Measurements from ENCODE around the gene ANKUB1.
"Not testable (repeated sequence)": the region's sequence is repeated elsewhere in the genome, so short reads cannot be mapped to it uniquely, and the experiment has no call there.

The ANKUB1 gene, protein sequence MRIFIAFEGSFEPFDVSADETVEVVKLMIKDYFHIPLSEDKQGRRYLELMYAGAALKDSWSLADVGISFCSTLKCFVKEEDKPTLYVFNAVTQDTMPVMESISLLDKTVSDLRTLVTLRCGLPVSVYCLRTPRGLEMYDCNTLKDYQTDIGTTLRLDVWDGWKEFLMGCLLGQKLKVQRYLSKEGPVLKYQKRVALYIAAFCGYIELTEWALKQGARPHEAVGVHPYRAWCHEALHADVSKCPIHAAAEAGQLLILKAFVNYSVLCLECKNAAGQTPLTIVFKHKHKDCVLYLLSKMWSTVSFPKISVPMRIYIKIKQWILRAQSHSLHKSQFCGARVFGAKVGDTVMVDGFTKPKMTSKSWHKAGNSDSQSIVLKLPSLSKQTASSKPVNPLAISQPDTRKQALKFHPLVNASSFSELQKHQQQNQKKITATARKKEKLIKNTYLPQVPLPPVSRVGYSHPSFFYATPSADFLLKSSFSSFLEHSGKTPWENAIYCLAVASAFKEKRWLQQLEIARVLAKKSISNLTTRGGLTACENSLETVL

DNA sequence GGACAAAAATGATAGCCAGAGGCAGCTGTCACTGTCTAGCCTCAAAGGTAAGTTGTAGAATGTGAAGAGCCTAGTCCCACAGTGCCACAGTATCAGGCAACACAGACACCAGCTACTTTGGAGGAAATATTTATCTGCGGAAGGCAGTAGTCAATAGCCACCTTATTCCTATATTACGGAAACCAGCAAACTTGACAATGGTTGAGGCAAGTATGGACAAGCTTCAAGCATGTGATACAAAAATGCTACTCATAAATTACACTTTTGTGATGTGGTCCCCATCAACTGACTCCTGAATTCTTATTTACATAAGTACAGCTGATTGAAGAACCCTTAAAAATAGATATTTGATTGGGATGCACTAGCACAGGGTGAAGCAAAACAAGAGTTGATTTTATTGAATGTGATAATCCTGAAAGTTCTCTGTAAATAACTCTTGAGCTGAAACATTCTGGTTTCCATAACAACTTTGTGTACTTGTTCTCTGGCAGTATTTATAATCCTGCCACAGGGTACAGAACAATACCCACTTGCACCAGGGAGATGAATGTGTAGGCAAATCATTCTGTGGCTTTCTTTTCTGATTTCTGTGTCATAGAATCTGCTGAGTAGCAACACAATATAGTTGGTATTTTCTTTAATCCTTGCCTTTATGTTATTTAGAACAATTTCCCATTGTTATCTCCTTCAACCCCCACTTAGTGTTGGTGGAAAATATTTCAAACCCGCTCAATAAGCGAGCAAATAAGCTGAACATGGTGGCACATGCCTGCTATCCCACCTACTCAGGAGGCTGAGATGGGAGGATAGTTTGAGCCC is at the start of gene ANKUB1:
Gene ANKUB1, minus strand, starts transcription at position 103 of the 819 bp plus-strand sequence. CDS start 188 bp downstream, outside the sequence.
- TF ChIP-seq, protein P1, sequence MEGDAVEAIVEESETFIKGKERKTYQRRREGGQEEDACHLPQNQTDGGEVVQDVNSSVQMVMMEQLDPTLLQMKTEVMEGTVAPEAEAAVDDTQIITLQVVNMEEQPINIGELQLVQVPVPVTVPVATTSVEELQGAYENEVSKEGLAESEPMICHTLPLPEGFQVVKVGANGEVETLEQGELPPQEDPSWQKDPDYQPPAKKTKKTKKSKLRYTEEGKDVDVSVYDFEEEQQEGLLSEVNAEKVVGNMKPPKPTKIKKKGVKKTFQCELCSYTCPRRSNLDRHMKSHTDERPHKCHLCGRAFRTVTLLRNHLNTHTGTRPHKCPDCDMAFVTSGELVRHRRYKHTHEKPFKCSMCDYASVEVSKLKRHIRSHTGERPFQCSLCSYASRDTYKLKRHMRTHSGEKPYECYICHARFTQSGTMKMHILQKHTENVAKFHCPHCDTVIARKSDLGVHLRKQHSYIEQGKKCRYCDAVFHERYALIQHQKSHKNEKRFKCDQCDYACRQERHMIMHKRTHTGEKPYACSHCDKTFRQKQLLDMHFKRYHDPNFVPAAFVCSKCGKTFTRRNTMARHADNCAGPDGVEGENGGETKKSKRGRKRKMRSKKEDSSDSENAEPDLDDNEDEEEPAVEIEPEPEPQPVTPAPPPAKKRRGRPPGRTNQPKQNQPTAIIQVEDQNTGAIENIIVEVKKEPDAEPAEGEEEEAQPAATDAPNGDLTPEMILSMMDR (IDR thresholded peaks at IDR 0.05; ENCODE audit: insufficient read depth, low read depth, low read length, missing control alignments), result no peak
- peak within 1 kb of the TSS; percentile 26 for H3K4me3 ChIP-seq (ENCODE audit: low read length)
- DNase-seq (ENCODE audit: low read depth), result peak; percentile 71

DNA sequence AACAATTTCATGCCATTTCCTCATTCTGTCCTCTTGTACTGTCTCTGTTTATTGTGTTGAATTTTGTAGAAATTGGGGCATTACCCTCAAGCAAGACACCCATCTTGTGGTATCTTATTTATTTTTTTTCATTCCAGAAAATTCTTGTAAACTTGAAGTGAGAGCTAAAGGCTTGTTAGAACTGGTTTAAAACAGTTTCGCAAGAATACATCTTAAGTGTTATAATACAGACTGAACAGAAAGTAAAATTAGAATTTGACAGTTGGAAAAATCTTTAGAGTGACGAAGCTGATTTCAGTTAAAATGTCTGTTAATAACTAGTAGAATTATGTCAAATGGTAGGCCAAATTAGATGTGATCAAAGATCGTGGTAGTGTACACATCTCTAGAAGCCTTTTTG is 47.5 kb upstream of the ANKUB1 start:
- TF ChIP-seq, protein P1 (IDR thresholded peaks at IDR 0.05; ENCODE audit: insufficient read depth, low read depth, low read length, missing control alignments), result no peak
- no peak overlapping the region for H3K4me3 ChIP-seq (ENCODE audit: low read length)
- peak; percentile 61 for DNase-seq (ENCODE audit: low read depth)

DNA sequence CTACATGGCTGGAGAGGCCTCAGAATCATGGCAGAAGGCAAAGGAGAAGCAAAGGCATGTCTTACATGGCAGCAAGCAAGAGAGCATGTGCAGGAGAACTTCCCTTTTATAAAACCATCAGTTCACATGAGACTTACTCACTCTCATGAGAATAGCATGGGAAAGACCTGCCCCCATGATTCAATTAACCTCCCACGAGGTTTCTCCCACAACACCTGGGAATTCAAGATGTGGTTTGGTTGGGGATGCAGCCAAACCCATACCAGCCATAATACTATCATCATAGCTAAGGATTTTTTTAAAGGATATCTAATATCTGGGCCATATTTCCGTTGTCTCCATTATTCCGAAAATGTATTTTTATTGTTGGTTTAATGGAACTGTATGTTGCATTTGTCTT is 47.1 kb upstream of the ANKUB1 start:
- H3K4me3 ChIP-seq (ENCODE audit: low read length); DNase-seq (ENCODE audit: low read depth): not testable (repeated sequence)

DNA sequence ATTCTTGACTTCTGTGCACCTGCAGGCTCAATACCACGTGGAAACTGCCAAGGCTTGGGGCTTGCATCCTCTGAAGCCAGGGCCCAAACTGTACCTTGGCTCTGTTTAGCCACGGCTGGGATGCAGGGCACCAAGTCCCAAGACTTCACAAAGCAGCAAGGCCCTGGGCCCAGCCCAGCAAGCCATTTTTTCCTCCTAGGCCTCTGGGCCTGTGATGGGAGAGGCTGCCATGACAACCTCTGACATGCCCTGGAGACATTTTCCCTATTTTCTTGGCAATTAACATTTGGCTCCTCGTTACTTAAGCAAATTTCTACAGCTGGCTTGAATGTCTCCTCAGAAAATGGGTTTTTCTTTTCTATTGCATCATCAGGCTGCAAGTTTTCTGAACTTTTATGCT is 46.1 kb upstream of the ANKUB1 start:
- DNase-seq (ENCODE audit: low read depth); H3K4me3 ChIP-seq (ENCODE audit: low read length): not testable (repeated sequence)

DNA sequence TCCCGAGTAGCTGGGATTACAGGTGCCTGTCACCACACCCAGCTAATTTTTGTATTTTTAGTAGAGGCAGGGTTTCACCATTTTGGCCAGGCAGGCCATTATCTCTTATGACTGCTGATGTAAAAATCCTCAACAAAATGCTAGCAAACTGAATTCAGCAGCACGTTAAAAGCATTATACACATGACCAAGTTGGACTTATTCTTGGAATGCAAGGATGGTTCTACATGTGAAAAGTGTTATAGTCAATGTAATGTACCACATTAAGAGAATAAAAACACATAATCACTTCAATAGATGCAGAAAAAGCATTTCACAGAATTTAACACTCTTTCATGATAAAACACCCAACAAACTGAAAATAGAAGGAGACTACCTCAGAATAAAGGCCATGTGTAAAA is 40.9 kb upstream of the ANKUB1 start:
- H3K4me3 ChIP-seq (ENCODE audit: low read length), result no peak overlapping the region
- no peak for DNase-seq (ENCODE audit: low read depth)
- TF ChIP-seq, protein P1 (IDR thresholded peaks at IDR 0.05; ENCODE audit: insufficient read depth, low read depth, low read length, missing control alignments), result no peak

DNA sequence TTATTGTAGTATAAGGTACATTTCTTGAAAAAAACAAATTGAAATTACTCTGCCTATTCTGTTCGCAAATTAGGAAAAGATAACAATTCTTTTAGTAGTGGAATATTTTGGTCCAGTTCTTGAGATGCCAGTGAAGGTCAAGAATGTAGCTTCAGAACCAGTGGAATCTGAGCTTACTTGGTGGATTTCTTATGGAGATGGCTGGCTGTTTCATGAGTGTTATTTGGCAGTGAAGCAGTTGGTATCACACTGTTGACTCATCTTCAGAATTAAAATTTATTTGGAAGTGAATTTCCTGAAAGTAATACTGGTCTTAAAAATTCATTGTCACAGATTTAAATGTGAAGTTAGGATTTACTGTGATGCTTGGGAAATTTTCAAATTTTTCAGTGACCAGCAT is 39.7 kb upstream of the ANKUB1 start:
- DNase-seq (ENCODE audit: low read depth), result no peak
- TF ChIP-seq, protein P1 (IDR thresholded peaks at IDR 0.05; ENCODE audit: insufficient read depth, low read depth, low read length, missing control alignments), result no peak
- no peak overlapping the region for H3K4me3 ChIP-seq (ENCODE audit: low read length)

DNA sequence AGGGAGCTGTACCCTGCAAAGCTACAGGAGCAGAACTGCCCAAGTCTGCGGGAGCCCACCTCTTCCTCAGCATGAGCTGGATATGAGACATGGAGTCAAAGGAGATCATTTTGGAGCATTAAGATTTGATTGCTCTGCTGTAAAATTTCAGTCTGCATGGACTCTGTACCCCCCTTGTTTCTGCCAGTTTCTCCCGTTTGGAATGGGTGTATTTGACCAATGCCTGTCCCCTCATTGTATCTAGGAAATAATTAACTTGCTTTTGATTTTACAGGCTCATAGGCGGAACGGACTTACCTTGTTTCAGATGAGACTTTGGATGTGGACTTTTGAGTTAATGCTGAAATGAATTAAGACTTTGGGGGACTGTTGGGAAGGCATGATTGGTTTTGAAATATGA is 39.0 kb upstream of the ANKUB1 start:
- no peak overlapping the region for H3K4me3 ChIP-seq (ENCODE audit: low read length)
- TF ChIP-seq, protein P1 (IDR thresholded peaks at IDR 0.05; ENCODE audit: insufficient read depth, low read depth, low read length, missing control alignments), result no peak
- no peak for DNase-seq (ENCODE audit: low read depth)
